CD4-positive, alpha-beta T cell treated with Interleukin-4 for 1 hour (primary cell): ENCODE measurements around the gene CABLES2.
A peak's percentile ranks its signal among the peaks of the same experiment; 100 is the strongest.
"Not testable (repeated sequence)": the region's sequence is repeated elsewhere in the genome, so short reads cannot be mapped to it uniquely, and the experiment has no call there.

Experiments
- DNase-seq, 2 donors: peaks; one replicate each; pipeline ENCODE4 v3.0.0-alpha.2; 2020 to 2022

The CABLES2 gene

GRCh38 chr20:62387933-62388635 lies 19.0 kb downstream of the CABLES2 start:
- no peak for DNase-seq

- DNase-seq: peak in 1 of 2 donors; percentile 20
Observed at GRCh38 chr20:62387219-62387913, 19.7 kb downstream of the CABLES2 start.

- peak; percentile 93 to 95 for DNase-seq
Observed at GRCh38 chr20:62386383-62387218, 20.5 kb downstream of the CABLES2 start, which contains the start of gene RPS21. Gene RPS21 (plus strand): TSS chr20:62387103. CDS start chr20:62387339, 236 bp downstream.

GRCh38 chr20:62382306-62383198 lies 24.5 kb downstream of the CABLES2 start:
- DNase-seq: peak; percentile 81 to 84

- no peak for DNase-seq
Observed at GRCh38 chr20:62381842-62382241, 25.2 kb downstream of the CABLES2 start.

GRCh38 chr20:62381202-62381797 lies 25.8 kb downstream of the CABLES2 start:
- DNase-seq: no peak

GRCh38 chr20:62378215-62378614 lies 28.9 kb downstream of the CABLES2 start:
- no peak for DNase-seq

GRCh38 chr20:62377615-62378178 lies 29.4 kb downstream of the CABLES2 start:
- DNase-seq: no peak

GRCh38 chr20:62377064-62377461 lies 30.0 kb downstream of the CABLES2 start:
- DNase-seq: no peak

GRCh38 chr20:62376112-62377063 lies 30.7 kb downstream of the CABLES2 start:
- DNase-seq: no peak

- no peak for DNase-seq
Observed at GRCh38 chr20:62374331-62375152, 32.5 kb downstream of the CABLES2 start.

GRCh38 chr20:62373631-62374179 lies 33.4 kb downstream of the CABLES2 start:
- DNase-seq: not testable (repeated sequence)

GRCh38 chr20:62372042-62372993 lies 34.8 kb downstream of the CABLES2 start:
- DNase-seq: no peak

- DNase-seq: no peak
Observed at GRCh38 chr20:62371588-62372041, 35.5 kb downstream of the CABLES2 start.

- no peak for DNase-seq
Observed at GRCh38 chr20:62370807-62371587, 36.1 kb downstream of the CABLES2 start.

GRCh38 chr20:62370115-62370806 lies 36.8 kb downstream of the CABLES2 start:
- DNase-seq: no peak
